ENCODE measurements around the gene GPC5. TPM values are rescaled to one million over a fixed set of nuclear protein-coding genes. Genes with fewer than 3 reads are reported as not detected.

GPC5 gene
- total and polyA plus RNA-seq, 9 donors: 0.10 to 1.5 (median 0.38) TPM

DNA sequence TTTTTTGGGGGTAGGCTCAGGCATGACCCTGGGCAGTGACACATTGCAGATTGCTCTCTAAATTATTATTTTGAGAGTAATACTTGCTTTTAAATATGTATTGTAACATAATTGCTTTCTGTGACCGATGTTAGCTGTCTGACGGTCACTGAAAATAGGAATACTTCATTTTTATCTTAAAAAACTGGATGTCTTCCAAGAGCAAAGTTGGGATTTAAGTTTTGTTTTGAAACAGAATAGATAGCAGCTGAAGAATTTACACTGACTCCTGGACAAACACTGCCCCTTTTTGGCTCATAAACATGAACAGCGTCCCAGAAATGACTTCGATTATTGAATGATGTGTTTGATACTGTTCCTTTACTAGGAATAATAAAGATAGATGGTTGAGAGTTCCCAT, 535.9 kb downstream of the GPC5 start:
- 3 to 7% (median 4%) methylated on average over 4 of the region's 4 CpGs for WGBS, 3 donors
- Histone ChIP-seq H3K4me1 (ENCODE audit: insufficient read depth) (no peaks in the 10 kb centered on the region), H3K4me3 (no peak overlapping the region), H3K36me3 (no peaks in the 10 kb centered on the region), H3K27me3 (no peaks in the 10 kb centered on the region), H3K27ac (no peak overlapping the region), H3K9me3 (no peaks in the 10 kb centered on the region)
- TF ChIP-seq POLR2A (IDR thresholded peaks at IDR 0.05) (no peak), EP300 (IDR thresholded peaks at IDR 0.05) (no peak)
- TF ChIP-seq, protein P1, sequence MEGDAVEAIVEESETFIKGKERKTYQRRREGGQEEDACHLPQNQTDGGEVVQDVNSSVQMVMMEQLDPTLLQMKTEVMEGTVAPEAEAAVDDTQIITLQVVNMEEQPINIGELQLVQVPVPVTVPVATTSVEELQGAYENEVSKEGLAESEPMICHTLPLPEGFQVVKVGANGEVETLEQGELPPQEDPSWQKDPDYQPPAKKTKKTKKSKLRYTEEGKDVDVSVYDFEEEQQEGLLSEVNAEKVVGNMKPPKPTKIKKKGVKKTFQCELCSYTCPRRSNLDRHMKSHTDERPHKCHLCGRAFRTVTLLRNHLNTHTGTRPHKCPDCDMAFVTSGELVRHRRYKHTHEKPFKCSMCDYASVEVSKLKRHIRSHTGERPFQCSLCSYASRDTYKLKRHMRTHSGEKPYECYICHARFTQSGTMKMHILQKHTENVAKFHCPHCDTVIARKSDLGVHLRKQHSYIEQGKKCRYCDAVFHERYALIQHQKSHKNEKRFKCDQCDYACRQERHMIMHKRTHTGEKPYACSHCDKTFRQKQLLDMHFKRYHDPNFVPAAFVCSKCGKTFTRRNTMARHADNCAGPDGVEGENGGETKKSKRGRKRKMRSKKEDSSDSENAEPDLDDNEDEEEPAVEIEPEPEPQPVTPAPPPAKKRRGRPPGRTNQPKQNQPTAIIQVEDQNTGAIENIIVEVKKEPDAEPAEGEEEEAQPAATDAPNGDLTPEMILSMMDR (IDR thresholded peaks at IDR 0.05): no peak
- intact Hi-C loops (cut with DNase I): no loop called here
- no peak for DNase-seq

DNA sequence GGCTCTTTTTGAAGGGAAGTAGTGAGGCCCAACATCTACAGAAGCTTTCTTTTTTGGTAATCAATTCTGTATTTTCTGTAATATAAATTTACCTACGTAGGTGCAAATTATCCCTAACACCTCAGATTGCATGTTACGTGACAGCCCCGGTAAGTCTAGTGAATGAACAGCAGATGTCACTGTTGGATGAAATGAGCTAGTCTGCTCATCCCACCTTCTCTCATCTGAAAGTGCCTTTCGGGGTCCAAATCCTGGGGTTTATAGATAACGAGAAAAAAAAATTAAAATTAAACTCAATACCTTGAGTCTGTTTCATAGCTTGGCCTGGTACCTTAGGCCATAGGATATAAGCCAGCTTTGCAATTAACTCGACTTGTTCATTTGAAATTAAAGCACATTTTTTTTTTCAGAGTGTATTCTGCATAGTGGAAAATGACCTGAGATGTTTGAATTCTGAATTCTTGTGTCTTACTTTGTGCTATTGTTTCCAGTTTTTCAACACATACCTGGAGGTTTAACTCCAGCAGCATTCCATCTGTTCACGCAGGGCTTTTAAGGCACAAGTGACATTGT, 548.2 kb downstream of the GPC5 start:
- no peaks in the 10 kb centered on the region for H3K27me3 ChIP-seq
- WGBS, 3 donors: 15 to 24% (median 19%) methylated on average over 7 of the region's 7 CpGs

DNA sequence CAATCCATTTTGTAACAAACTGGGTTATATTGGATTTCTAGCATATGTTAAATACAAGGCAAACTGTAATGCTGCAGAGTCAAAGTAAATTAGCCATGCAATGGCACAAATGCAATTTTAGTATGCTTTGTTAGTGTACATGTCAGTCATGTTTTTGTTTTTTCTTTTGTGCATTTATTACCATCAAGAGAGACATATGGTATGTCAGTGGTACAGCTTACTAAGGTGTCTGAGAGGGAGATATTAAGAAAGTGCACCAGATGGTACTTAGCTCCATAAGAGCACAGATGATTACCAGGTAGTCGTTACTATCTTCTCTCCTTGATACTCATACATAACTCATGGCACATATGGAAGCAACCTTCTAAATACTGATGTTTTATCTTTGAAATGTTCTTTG, 550.3 kb downstream of the GPC5 start:
- Histone ChIP-seq H3K4me3 (no peak overlapping the region), H3K9me3 (no peaks in the 10 kb centered on the region), H3K4me1 (ENCODE audit: insufficient read depth) (no peaks in the 10 kb centered on the region), H3K27me3 (no peaks in the 10 kb centered on the region), H3K36me3 (no peaks in the 10 kb centered on the region), H3K27ac (no peak overlapping the region)
- DNase-seq: no peak
- 76 to 87% (median 79%) methylated on average over 1 of the region's 1 CpG for WGBS, 3 donors
- TF ChIP-seq POLR2A (IDR thresholded peaks at IDR 0.05) (no peak), EP300 (IDR thresholded peaks at IDR 0.05) (no peak)
- TF ChIP-seq, protein P1 (IDR thresholded peaks at IDR 0.05): no peak
- intact Hi-C loops (cut with DNase I): no loop called here

More for the DNA sequence above, 548.2 kb downstream of the GPC5 start:
- intact Hi-C loops (cut with DNase I): no loop called here
- H3K27ac ChIP-seq: no peak overlapping the region
- TF ChIP-seq, protein P1 (IDR thresholded peaks at IDR 0.05): no peak
- TF ChIP-seq EP300 (IDR thresholded peaks at IDR 0.05) (no peak), POLR2A (IDR thresholded peaks at IDR 0.05) (no peak)
- no peaks in the 10 kb centered on the region for H3K4me1 ChIP-seq (ENCODE audit: insufficient read depth)
- no peaks in the 10 kb centered on the region for H3K36me3 ChIP-seq
- DNase-seq: no peak
- no peaks in the 10 kb centered on the region for H3K9me3 ChIP-seq
- no peak overlapping the region for H3K4me3 ChIP-seq

DNA sequence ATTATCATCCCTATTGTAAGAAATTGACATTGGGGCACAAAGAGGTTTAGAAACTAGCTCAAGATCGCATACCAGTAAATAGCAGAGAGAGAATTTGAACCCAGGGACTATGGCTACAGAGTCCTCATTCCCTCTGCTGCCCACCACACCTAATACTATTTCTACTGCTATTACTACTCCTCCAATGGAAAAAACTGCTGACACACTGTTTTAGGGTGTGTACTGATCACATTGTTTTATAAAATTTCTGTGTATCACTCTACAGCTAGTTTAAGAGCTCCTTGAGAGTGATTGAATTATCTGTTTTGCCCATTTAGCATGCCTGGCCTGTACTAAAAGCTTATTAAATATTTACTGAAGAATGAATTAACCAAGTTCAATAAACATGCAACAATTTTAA, 552.4 kb downstream of the GPC5 start:
- Histone ChIP-seq H3K4me3 (no peak overlapping the region), H3K27ac (no peak overlapping the region), H3K36me3 (no peaks in the 10 kb centered on the region), H3K4me1 (ENCODE audit: insufficient read depth) (no peaks in the 10 kb centered on the region), H3K9me3 (no peaks in the 10 kb centered on the region), H3K27me3 (no peaks in the 10 kb centered on the region)
- intact Hi-C loops (cut with DNase I): no loop called here
- no peak for DNase-seq
- TF ChIP-seq EP300 (IDR thresholded peaks at IDR 0.05): no peak
- TF ChIP-seq, protein P1 (IDR thresholded peaks at IDR 0.05): no peak
- TF ChIP-seq POLR2A (IDR thresholded peaks at IDR 0.05): no peak
- WGBS, 3 donors: 93 to 100% (median 97%) methylated on average over 1 of the region's 1 CpG

Measured in ovary (tissue), 9 donors.